Measurements from ENCODE around the gene PSMD9.
"Not testable (repeated sequence)": the region's sequence is repeated elsewhere in the genome, so short reads cannot be mapped to it uniquely, and the experiment has no call there.

Gene PSMD9

DNA sequence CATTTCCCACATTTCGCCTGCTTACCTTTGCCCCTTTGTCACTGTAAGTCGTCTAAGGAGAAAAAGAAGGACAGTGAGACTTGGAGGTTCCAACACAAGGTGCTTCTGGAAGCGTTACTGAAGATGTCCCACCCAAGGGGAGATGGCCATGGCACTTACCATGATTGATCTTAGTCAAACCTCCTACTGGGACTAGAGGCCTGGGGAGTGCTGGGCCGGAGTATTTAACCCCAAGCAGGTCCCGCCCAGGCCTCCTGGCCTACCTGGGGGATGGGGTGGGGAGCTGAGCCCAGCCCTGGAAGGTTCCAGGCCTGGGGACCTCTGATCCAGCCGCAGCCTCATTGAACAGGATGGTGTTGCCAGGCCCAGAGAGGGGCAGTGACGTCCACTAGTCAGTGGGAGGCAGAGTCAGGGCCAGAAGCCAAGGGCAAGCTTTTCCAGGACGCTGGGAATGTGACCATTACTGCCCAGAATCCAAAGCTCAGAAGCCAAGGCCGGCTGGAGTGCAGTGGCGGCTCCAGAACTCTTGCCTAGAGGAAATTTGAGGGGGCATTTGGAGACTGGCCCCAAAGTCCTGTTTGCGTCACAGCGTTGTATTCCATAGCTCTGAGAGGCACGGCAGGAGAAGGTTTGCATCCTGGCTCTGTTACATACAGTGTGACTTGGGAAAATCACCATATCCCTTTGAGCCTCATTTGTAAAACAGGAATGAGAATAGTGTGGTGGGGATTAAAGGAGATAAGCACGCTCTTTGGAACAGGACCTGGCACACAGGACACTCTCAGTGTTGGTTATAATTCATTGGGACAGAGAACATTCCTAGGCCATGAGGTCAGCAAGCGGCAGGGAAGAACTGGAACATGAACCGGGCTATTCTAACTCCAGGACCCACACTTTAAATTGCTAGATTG is 29.7 kb upstream of the PSMD9 start, which contains the start of gene HPD:
TSS of gene HPD (minus strand) at position 198 of the 911 bp plus-strand sequence. CDS start at position 162, 36 bp downstream.
- Histone ChIP-seq H3K9ac (ENCODE audit: low read length) (no peak within 1 kb of the TSS), H3K27me3 (ENCODE audit: control insufficient read depth, insufficient read depth, low read length) (no peaks in the 10 kb centered on the region), H3K4me1 (ENCODE audit: control insufficient read depth, insufficient read depth, low read length) (no peaks in the 10 kb centered on the region), H3K36me3 (ENCODE audit: control insufficient read depth, insufficient read depth, low read length) (no peaks in the 10 kb centered on the region), H3K4me3 (ENCODE audit: low read length) (no peak within 1 kb of the TSS), H3K9me3 (ENCODE audit: control insufficient read depth, low read length) (no peaks in the 10 kb centered on the region)

DNA sequence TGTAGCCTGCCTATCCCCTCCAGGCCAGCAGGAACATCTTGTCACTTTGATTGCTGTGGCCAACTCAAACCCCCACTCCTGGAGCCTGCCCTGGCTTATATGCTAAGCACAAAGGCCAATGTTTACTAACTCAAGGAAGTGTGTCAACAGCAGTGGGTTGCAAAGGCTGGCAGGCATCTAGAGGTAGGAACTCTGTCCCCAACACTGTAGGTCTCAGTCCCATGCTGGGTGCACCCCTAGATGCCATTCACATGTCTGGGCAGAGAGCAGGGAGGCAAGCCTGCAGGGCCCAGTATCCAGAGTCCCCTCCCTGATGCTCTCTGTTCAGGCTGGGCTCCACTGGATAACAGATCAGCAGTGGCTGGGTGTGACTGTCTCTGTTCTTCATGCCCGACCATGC is 28.3 kb upstream of the PSMD9 start:
- Histone ChIP-seq H3K36me3 (ENCODE audit: control insufficient read depth, insufficient read depth, low read length) (no peaks in the 10 kb centered on the region), H3K4me1 (ENCODE audit: control insufficient read depth, insufficient read depth, low read length) (no peaks in the 10 kb centered on the region), H3K9me3 (ENCODE audit: control insufficient read depth, low read length) (no peaks in the 10 kb centered on the region), H3K9ac (ENCODE audit: low read length) (no peak overlapping the region), H3K4me3 (ENCODE audit: low read length) (no peak overlapping the region), H3K27me3 (ENCODE audit: control insufficient read depth, insufficient read depth, low read length) (no peaks in the 10 kb centered on the region)

DNA sequence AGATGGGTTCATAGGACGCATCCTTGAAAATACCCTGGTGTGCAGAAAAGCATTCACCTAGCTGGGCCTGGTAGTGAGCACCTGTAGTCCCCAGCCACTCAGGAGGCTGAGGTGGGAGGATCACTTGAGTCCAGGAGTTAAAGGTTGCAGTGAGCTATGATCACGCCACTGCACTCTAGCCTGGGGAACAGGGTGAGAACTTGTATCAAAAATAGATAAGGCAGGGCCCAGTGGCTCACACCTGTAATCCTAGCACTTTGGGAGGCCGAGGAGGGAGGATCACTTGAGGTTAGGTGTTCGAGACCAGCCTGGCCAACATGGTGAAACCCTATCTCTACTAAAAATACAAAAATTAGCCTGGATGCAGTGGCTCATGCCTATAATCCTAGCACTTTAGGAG is 27.9 kb upstream of the PSMD9 start:
- not testable (repeated sequence) for H3K4me3 ChIP-seq (ENCODE audit: low read length); H3K4me1 ChIP-seq (ENCODE audit: control insufficient read depth, insufficient read depth, low read length); H3K27me3 ChIP-seq (ENCODE audit: control insufficient read depth, insufficient read depth, low read length); H3K9ac ChIP-seq (ENCODE audit: low read length); H3K36me3 ChIP-seq (ENCODE audit: control insufficient read depth, insufficient read depth, low read length); H3K9me3 ChIP-seq (ENCODE audit: control insufficient read depth, low read length)

DNA sequence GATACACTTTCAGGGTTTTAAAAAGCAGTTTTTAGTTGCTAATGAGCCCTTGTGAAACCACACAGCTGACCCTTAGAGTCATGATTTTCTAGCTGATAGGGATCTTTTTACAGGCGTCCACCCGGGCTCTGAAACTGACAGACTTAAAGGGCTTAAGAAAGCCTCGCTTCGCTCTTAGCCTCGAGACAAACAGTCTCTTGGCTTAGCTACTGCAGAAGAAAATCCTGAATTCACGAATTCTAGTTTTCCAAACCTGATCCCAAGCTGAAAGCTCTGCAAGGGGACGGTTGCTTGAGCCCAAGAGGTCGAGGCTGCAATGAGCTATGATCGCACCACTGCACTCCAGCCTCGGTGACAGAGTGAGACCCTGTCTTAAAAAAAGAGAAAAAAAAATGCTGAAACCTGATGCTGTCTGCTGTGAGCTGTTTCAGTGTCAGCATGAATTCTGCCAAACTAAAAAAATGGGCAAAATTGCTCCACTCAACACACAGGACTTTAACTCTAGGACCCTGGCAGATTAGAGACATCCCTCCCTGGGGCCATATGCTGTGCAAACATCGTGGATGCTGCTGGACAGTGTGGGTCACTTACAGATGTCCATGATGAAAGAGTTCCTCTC is 26.8 kb upstream of the PSMD9 start:
- H3K4me1 ChIP-seq (ENCODE audit: control insufficient read depth, insufficient read depth, low read length): no peaks in the 10 kb centered on the region
- H3K4me3 ChIP-seq (ENCODE audit: low read length): no peak overlapping the region
- no peaks in the 10 kb centered on the region for H3K36me3 ChIP-seq (ENCODE audit: control insufficient read depth, insufficient read depth, low read length)
- no peak overlapping the region for H3K9ac ChIP-seq (ENCODE audit: low read length)
- H3K27me3 ChIP-seq (ENCODE audit: control insufficient read depth, insufficient read depth, low read length): no peaks in the 10 kb centered on the region
- no peaks in the 10 kb centered on the region for H3K9me3 ChIP-seq (ENCODE audit: control insufficient read depth, low read length)

DNA sequence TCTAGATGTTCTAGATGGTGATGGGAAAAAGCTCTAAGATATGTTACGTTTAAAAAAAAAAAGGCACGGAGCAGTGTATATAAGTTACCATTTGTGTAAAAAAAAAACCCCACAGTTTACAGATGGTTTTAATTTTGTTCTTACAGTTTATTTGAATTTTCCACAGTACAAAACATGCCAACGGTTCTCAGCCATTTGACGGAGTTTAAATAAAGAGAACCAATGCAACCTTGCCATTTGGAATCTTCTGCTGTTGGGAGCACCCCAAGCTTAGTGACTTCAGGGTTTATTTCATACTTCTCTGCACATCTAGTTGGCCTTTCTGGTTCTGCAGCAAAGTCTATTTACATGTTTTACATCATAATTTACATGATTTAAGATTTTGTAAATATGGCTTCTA is 22.3 kb upstream of the PSMD9 start:
- Histone ChIP-seq H3K9ac (ENCODE audit: low read length) (no peak overlapping the region), H3K27me3 (ENCODE audit: control insufficient read depth, insufficient read depth, low read length) (no peaks in the 10 kb centered on the region), H3K4me1 (ENCODE audit: control insufficient read depth, insufficient read depth, low read length) (no peaks in the 10 kb centered on the region), H3K9me3 (ENCODE audit: control insufficient read depth, low read length) (no peaks in the 10 kb centered on the region), H3K4me3 (ENCODE audit: low read length) (no peak overlapping the region), H3K36me3 (ENCODE audit: control insufficient read depth, insufficient read depth, low read length) (no peaks in the 10 kb centered on the region)

DNA sequence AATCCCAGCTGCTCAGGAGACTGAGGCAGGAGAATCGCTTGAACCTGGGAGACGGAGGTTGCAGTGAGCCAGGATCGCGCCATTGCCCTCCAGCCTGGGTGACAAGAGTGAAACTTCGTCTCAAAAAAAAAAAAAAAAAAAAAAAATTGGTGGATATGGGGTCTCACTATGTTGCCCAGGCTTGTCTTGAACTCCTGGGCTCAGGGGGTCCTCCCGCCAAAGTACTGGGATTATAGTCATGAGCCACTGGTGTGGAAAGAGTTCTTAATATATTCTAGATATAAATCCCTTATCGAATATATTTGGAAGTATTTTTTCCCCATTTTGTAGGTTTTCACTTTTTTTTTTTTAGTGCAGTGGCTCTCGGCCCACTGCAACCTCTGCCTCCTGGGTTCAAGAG is 19.4 kb upstream of the PSMD9 start:
- not testable (repeated sequence) for H3K9ac ChIP-seq (ENCODE audit: low read length); H3K9me3 ChIP-seq (ENCODE audit: control insufficient read depth, low read length); H3K27me3 ChIP-seq (ENCODE audit: control insufficient read depth, insufficient read depth, low read length); H3K4me3 ChIP-seq (ENCODE audit: low read length); H3K4me1 ChIP-seq (ENCODE audit: control insufficient read depth, insufficient read depth, low read length); H3K36me3 ChIP-seq (ENCODE audit: control insufficient read depth, insufficient read depth, low read length)

DNA sequence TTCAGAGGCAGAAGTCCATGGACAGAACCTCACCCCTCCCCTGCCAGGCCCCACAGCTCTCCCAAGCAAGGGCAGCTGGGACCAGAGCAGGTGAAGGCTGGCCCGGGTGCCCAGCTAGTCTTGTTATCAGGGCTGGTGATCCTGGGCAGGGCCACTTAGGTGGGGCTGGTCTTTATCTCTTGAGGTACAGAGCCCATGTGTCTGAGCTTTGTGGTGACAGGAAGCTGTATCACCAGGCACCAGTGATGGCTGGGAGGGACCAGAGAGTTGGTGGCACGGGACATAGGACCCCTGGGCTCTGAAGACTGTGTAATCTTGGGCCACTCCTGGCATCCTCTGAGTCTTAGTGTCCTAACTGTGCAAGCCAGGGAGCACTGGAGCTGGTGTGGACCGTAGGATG is 17.1 kb upstream of the PSMD9 start:
- Histone ChIP-seq H3K4me1 (ENCODE audit: control insufficient read depth, insufficient read depth, low read length) (no peaks in the 10 kb centered on the region), H3K9me3 (ENCODE audit: control insufficient read depth, low read length) (no peaks in the 10 kb centered on the region), H3K4me3 (ENCODE audit: low read length) (no peak overlapping the region), H3K27me3 (ENCODE audit: control insufficient read depth, insufficient read depth, low read length) (no peaks in the 10 kb centered on the region), H3K36me3 (ENCODE audit: control insufficient read depth, insufficient read depth, low read length) (no peaks in the 10 kb centered on the region), H3K9ac (ENCODE audit: low read length) (no peak overlapping the region)

DNA sequence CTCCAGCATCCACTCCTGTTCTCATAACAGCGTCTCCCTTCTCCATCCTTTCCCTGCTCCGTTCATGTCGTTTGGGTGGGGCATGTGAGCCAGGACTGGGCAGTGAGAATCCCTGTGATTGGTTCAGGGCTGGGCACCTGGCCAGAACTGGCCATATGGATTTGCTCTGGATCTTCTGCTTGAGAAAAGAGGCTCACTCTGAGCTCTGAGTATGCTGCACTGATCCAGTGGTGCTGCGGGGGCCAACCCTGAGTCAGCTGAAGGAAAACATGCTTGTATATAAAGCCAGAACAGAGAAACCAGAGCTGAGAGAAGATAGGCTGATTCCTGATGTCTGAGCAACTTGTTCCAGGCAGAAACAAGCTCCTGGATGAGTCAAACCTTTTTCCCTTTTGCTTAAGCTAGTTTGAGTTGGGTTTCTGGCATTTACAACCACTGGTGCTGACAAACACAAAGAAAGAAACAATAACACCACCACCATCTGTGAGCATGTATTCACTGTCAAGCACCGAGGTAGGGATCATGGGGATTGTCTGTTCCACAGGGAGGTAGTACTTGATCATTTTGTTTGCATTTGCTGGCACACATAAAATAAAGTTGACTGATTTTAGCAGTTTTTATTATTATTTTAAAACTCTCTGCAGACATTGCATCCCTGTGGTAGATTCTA is 15.9 kb upstream of the PSMD9 start:
- no peaks in the 10 kb centered on the region for H3K9me3 ChIP-seq (ENCODE audit: control insufficient read depth, low read length)
- H3K27me3 ChIP-seq (ENCODE audit: control insufficient read depth, insufficient read depth, low read length): no peaks in the 10 kb centered on the region
- no peaks in the 10 kb centered on the region for H3K4me1 ChIP-seq (ENCODE audit: control insufficient read depth, insufficient read depth, low read length)
- H3K36me3 ChIP-seq (ENCODE audit: control insufficient read depth, insufficient read depth, low read length): no peaks in the 10 kb centered on the region
- no peak overlapping the region for H3K9ac ChIP-seq (ENCODE audit: low read length)
- no peak overlapping the region for H3K4me3 ChIP-seq (ENCODE audit: low read length)

DNA sequence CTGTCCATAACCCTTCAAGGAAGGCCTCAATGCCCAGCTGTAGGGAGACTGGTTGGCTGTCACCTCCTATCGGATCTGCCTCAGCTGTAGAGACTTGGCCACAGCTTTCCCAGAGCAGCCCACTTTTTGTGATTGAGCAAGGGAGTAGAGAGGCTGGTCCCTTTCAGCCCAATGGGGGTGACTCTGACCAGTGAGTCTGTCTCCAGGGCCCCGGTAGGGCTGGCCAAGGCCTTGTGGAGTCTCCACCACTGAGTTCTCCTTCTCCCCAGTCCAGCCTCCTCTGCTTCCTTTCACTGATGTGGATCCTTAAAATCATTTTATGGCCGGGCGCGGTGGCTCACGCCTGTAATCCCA is 15.4 kb upstream of the PSMD9 start:
- no peaks in the 10 kb centered on the region for H3K36me3 ChIP-seq (ENCODE audit: control insufficient read depth, insufficient read depth, low read length)
- no peak overlapping the region for H3K9ac ChIP-seq (ENCODE audit: low read length)

DNA sequence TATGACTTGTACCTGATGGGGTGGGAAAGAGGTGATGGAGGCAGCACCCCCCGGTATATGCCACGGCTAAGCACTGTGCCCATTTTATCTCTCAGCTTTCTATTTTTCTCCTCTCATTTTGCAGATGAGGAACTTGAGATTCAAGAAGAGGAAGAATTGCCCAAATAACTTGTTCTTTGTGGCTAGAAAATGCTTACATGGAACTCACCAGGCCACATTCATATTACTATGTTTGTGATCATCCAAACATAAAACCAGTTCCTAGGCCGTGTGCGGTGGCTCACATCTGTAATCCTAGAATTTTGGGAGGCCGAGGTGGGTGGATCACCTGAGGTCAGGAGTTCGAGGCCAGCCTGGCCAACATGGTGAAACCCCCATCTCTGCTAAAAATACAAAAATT is 14.5 kb upstream of the PSMD9 start:
- Histone ChIP-seq H3K4me1 (ENCODE audit: control insufficient read depth, insufficient read depth, low read length) (no peaks in the 10 kb centered on the region), H3K9me3 (ENCODE audit: control insufficient read depth, low read length) (no peaks in the 10 kb centered on the region), H3K36me3 (ENCODE audit: control insufficient read depth, insufficient read depth, low read length) (no peaks in the 10 kb centered on the region), H3K4me3 (ENCODE audit: low read length) (no peak overlapping the region), H3K27me3 (ENCODE audit: control insufficient read depth, insufficient read depth, low read length) (no peaks in the 10 kb centered on the region), H3K9ac (ENCODE audit: low read length) (no peak overlapping the region)

More for the DNA sequence above, 15.4 kb upstream of the PSMD9 start:
- Histone ChIP-seq H3K4me1 (ENCODE audit: control insufficient read depth, insufficient read depth, low read length) (no peaks in the 10 kb centered on the region), H3K27me3 (ENCODE audit: control insufficient read depth, insufficient read depth, low read length) (no peaks in the 10 kb centered on the region), H3K9me3 (ENCODE audit: control insufficient read depth, low read length) (no peaks in the 10 kb centered on the region), H3K4me3 (ENCODE audit: low read length) (no peak overlapping the region)

DNA sequence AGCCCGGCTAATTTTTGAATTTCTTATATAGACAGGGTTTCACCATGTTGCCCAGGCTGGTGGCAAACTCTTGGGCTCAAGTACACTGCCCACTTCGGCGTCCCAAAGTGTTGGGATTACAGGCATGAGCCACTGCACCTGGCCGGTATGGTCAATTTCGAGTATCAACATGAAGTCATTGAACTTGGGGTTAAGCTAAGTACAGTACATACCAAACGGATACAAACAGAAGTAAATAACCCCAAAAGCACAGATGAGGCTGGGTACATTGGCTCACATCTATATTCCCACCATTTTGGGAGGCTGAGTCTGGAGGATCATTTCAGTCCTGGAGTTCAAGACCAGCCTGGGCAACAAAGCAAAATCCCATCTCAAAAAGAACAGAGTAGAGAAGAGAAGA is 13.0 kb upstream of the PSMD9 start:
- no peaks in the 10 kb centered on the region for H3K9me3 ChIP-seq (ENCODE audit: control insufficient read depth, low read length)
- H3K27me3 ChIP-seq (ENCODE audit: control insufficient read depth, insufficient read depth, low read length): no peaks in the 10 kb centered on the region
- H3K4me3 ChIP-seq (ENCODE audit: low read length): no peak overlapping the region
- H3K4me1 ChIP-seq (ENCODE audit: control insufficient read depth, insufficient read depth, low read length): no peaks in the 10 kb centered on the region
- H3K9ac ChIP-seq (ENCODE audit: low read length): no peak overlapping the region
- no peaks in the 10 kb centered on the region for H3K36me3 ChIP-seq (ENCODE audit: control insufficient read depth, insufficient read depth, low read length)

DNA sequence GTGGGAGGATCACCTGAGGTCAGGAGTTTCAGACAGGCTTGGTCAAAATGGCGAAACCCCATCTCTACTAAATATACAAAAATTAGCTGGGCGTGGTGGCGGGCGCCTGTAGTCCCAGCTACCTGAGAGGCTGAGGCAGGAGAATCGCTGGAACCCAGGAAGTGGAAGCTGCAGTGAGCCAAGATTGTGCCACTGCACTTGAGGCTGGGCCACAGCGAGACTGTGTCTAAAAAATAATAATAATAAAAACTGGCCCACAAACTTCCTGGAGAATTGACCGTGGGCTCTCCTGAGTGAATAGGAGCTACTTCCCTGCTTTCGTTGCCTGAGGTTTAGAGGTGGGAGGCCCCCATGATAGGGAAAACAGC is 12.5 kb upstream of the PSMD9 start:
- H3K4me3 ChIP-seq (ENCODE audit: low read length); H3K36me3 ChIP-seq (ENCODE audit: control insufficient read depth, insufficient read depth, low read length); H3K9ac ChIP-seq (ENCODE audit: low read length); H3K9me3 ChIP-seq (ENCODE audit: control insufficient read depth, low read length); H3K27me3 ChIP-seq (ENCODE audit: control insufficient read depth, insufficient read depth, low read length); H3K4me1 ChIP-seq (ENCODE audit: control insufficient read depth, insufficient read depth, low read length): not testable (repeated sequence)

Data from mucosa of stomach (tissue), 1 donor.